Duodenal mucosa (tissue), 2 donors: ENCODE measurements around the gene RDH16.
"Not testable (repeated sequence)": the region's sequence is repeated elsewhere in the genome, so short reads cannot be mapped to it uniquely, and the experiment has no call there.

Experiments
- H3K27ac ChIP-seq: one replicate; pipeline ENCODE4 v1.7.0; 2013; ENCODE audit warnings: low read depth, low read length
- H3K27me3 ChIP-seq, 2 donors: one replicate each; pipeline ENCODE4 v1.7.0; 2013; ENCODE audit warnings: low read length in 2 of 2, control low read depth in 1 of 2; ENCODE audit not compliant: insufficient read depth in 2 of 2, control insufficient read depth in 1 of 2
- H3K36me3 ChIP-seq, 2 donors: one replicate each; pipeline ENCODE4 v1.7.0; 2013; ENCODE audit warnings: low read length in 2 of 2, control low read depth in 1 of 2; ENCODE audit not compliant: insufficient read depth in 2 of 2, control insufficient read depth in 1 of 2
- H3K4me1 ChIP-seq, 2 donors: one replicate each; pipeline ENCODE4 v1.7.0; 2013; ENCODE audit warnings: low read length in 2 of 2, control low read depth in 1 of 2; ENCODE audit not compliant: insufficient read depth in 2 of 2, control insufficient read depth in 1 of 2
- H3K4me3 ChIP-seq, 2 donors: one replicate each; pipeline ENCODE4 v1.7.0; 2013; ENCODE audit warnings: low read length in 2 of 2, low read depth in 1 of 2
- H3K9ac ChIP-seq, 2 donors: one replicate each; pipeline ENCODE4 v1.7.0; 2013; ENCODE audit warnings: low read length in 2 of 2, low read depth in 1 of 2
- H3K9me3 ChIP-seq, 2 donors: one replicate each; pipeline ENCODE4 v1.7.0; 2013; ENCODE audit warnings: low read length in 2 of 2, control low read depth in 1 of 2; ENCODE audit not compliant: control insufficient read depth in 1 of 2

The RDH16 gene

GRCh38 chr12:56928262-56928661 lies 29.1 kb downstream of the RDH16 start:
- no peaks in the 10 kb centered on the region for H3K9me3 ChIP-seq
- no peak overlapping the region for H3K27ac ChIP-seq
- H3K4me3 ChIP-seq = no peak overlapping the region
- H3K4me1 ChIP-seq = no peaks in the 10 kb centered on the region
- no peaks in the 10 kb centered on the region for H3K36me3 ChIP-seq
- no peaks in the 10 kb centered on the region for H3K27me3 ChIP-seq
- no peak overlapping the region for H3K9ac ChIP-seq

DNA sequence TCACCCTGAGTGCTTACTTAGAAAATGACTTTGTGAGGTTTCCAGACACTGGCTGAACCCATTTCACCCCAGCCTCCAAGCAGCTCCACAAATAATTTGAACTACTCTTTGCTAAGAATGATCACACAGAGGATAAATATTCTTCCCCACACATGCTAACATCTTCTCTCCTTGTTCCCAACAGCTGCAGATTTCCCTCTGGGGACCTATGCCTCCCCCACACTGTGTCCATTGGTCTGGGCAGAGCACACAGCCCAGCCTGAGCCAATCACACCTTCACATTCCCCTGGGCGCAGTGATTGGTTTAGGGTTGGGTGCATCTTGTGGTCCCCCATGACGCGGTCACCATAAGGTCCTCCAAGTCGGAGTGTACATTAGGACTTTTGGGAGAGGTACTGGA lies 30.1 kb downstream of the RDH16 start:
- Histone ChIP-seq H3K9ac (no peak overlapping the region), H3K9me3 (no peaks in the 10 kb centered on the region), H3K27me3 (no peaks in the 10 kb centered on the region), H3K4me3 (no peak overlapping the region), H3K27ac (no peak overlapping the region), H3K36me3 (no peaks in the 10 kb centered on the region), H3K4me1 (no peaks in the 10 kb centered on the region)

DNA sequence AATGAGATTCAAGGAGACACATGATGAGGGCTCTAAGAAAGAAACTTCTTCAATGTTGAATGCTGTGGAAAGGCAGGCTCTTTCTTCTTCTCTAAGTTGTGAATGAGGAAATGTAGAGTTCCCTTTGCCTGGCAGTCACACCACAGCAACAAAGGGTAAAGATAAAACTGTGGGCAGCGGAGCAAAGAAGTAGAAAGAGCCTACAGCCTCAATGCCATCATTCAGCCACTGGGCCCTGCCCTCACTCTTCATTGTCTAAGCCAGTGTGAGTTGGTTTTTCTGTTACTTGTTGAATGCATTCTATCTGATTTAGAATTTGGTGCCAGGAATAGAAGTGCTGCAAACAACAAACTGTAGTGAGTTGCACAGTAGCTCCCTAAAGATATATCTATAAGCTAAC lies 35.4 kb downstream of the RDH16 start:
- Histone ChIP-seq H3K4me1 (no peaks in the 10 kb centered on the region), H3K27me3 (no peaks in the 10 kb centered on the region), H3K36me3 (no peaks in the 10 kb centered on the region), H3K4me3 (no peak overlapping the region), H3K27ac (no peak overlapping the region), H3K9ac (no peak overlapping the region), H3K9me3 (no peaks in the 10 kb centered on the region)

GRCh38 chr12:56921346-56921745 lies 36.1 kb downstream of the RDH16 start:
- H3K4me1 ChIP-seq = no peaks in the 10 kb centered on the region
- H3K36me3 ChIP-seq = no peaks in the 10 kb centered on the region
- no peaks in the 10 kb centered on the region for H3K27me3 ChIP-seq
- H3K4me3 ChIP-seq = no peak overlapping the region
- H3K27ac ChIP-seq = no peak overlapping the region
- no peak overlapping the region for H3K9ac ChIP-seq
- no peaks in the 10 kb centered on the region for H3K9me3 ChIP-seq

DNA sequence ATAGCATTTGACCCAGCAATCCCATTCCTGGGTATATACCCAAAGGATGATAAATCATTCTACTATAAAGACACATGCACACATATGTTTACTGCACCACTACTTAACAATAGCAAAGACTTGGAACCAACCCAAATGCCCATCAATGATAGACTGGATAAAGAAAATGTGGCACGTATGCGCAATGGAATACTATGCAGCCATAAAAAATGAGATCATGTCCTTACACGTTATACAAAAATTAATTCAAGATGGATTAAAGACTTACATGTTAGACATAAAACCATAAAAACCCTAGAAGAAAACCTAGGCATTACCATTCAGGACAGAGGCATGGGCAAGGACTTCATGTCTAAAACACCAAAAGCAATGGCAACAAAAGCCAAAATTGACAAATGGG lies 39.3 kb downstream of the RDH16 start:
- not testable (repeated sequence) for H3K9ac ChIP-seq, H3K4me3 ChIP-seq, H3K27me3 ChIP-seq, H3K9me3 ChIP-seq, H3K4me1 ChIP-seq, H3K36me3 ChIP-seq, H3K27ac ChIP-seq

DNA sequence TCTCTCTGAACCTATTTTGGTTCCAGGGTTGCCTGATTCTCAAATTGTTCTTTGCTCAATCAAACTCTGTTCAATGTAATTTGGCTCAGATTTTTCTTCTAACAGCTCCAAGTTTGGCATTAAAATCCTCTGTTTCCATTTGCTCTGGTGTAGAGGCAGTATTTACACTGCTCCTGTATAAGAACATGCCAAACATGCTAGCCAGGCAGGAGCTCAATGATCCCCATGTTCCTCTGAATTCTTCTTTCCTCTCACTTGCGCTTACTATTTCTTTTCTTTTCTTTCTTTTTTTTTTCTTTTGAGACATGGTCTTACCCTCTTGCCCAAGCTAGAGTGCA lies 40.4 kb downstream of the RDH16 start:
- H3K9me3 ChIP-seq = no peaks in the 10 kb centered on the region
- H3K4me3 ChIP-seq = no peak overlapping the region

GRCh38 chr12:56916296-56916995 lies 41.0 kb downstream of the RDH16 start:
- Histone ChIP-seq H3K4me1 (no peaks in the 10 kb centered on the region), H3K4me3 (no peak overlapping the region), H3K36me3 (no peaks in the 10 kb centered on the region), H3K27ac (no peak overlapping the region), H3K27me3 (no peaks in the 10 kb centered on the region), H3K9me3 (no peaks in the 10 kb centered on the region), H3K9ac (no peak overlapping the region)

More for the DNA sequence above, 40.4 kb downstream of the RDH16 start:
- Histone ChIP-seq H3K4me1 (no peaks in the 10 kb centered on the region), H3K27ac (no peak overlapping the region), H3K27me3 (no peaks in the 10 kb centered on the region), H3K36me3 (no peaks in the 10 kb centered on the region), H3K9ac (no peak overlapping the region)

DNA sequence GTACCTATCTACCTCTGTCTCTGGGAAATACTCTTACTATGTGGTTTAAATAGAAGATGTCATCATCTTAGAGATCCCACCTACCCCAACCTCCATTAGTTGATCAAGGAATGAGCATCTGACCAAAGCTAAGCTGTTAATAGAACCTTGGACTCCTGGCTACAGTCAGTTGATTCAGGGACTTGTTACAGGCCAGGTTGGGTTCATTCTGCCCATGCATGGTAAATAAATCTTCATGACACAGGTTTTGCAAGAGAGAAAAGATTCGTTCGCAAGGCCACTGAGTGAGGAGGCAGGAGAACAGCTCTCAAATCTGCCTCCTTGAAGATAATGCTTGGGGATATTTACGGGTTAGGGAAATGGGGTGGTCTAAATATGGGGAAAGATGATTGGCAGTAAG lies 42.7 kb downstream of the RDH16 start:
- Histone ChIP-seq H3K4me1 (no peaks in the 10 kb centered on the region), H3K27me3 (no peaks in the 10 kb centered on the region), H3K36me3 (no peaks in the 10 kb centered on the region), H3K4me3 (no peak overlapping the region), H3K9ac (no peak overlapping the region), H3K9me3 (peaks cover 0 to 2% of the 10 kb centered on the region in 2 donors), H3K27ac (no peak overlapping the region)

DNA sequence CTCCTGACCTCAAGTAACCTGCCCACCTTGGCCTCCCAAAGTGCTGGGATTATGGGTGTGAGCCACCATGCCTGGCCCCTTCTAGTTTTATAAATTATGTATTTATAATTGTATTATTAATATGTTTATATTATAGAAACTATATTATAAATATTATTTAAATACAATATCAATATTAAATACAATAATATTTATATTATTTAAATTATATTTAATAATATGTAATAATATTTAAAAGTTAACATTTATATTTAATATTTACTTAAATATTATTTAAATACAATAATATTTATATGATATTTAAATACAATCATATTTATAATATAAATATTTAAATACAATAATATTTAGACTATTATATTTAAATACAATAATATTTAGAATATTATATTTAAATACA lies 43.2 kb downstream of the RDH16 start:
- Histone ChIP-seq H3K9me3 (peaks cover 0 to 5% of the 10 kb centered on the region in 2 donors), H3K4me3 (no peak overlapping the region), H3K9ac (no peak overlapping the region), H3K27me3 (no peaks in the 10 kb centered on the region), H3K27ac (no peak overlapping the region), H3K36me3 (no peaks in the 10 kb centered on the region), H3K4me1 (no peaks in the 10 kb centered on the region)

GRCh38 chr12:56909403-56909802 lies 48.0 kb downstream of the RDH16 start:
- H3K9me3 ChIP-seq = peaks cover 0 to 10% of the 10 kb centered on the region in 2 donors
- H3K9ac ChIP-seq, H3K27ac ChIP-seq, H3K4me1 ChIP-seq, H3K36me3 ChIP-seq, H3K4me3 ChIP-seq, H3K27me3 ChIP-seq: not testable (repeated sequence)

DNA sequence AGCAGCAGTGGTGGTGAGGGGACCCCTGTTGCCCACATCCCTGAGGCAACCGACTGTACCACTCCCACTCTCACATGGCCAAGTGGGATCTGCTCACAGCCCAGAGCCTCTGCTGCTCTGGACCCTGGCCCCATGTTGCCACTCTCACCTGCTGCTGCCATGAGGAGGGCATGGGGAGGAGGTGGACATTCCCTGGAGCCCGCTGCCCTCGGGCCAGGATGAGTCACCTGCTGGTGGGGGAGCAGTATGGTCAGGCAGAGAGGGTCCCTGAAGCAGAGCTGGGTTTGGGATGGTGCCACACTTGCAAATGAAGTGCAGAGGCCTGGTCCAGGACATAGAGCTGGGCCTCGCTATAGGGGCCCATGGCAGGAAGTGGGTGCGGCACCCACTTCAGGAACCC lies 49.3 kb downstream of the RDH16 start:
- no peaks in the 10 kb centered on the region for H3K4me1 ChIP-seq
- no peak overlapping the region for H3K4me3 ChIP-seq
- peaks cover 0 to 10% of the 10 kb centered on the region in 2 donors for H3K9me3 ChIP-seq
- H3K27ac ChIP-seq = no peak overlapping the region
- H3K27me3 ChIP-seq = peaks cover 0 to 2% of the 10 kb centered on the region in 2 donors
- no peaks in the 10 kb centered on the region for H3K36me3 ChIP-seq
- no peak overlapping the region for H3K9ac ChIP-seq
